ENCODE measurements around the gene BTBD8.

GRCh38 chr1:92136341-92136740, 56.2 kb downstream of the BTBD8 start:
- no peak for TF ChIP-seq CTCF (conservative IDR thresholded peaks at IDR 0.05; ENCODE audit: low read depth, low read length)
- TF ChIP-seq EZH2 (IDR thresholded peaks at IDR 0.05; ENCODE audit: low read length, unreplicated experiment), result no peak
- no peak for TF ChIP-seq EZH2phosphoT487 (IDR thresholded peaks at IDR 0.05; ENCODE audit: borderline replicate concordance, low read length)
